ENCODE data around the gene EVI2B. TPM values are rescaled to one million over a fixed set of nuclear protein-coding genes. Genes with fewer than 3 reads are reported as not detected.

The EVI2B gene
- total and polyA plus RNA-seq, 2 of the 4 experiments (the other 2 are of a cell fraction) = under 0.01 to 0.17 TPM

GRCh38 chr17:31308372-31309334 is 5.2 kb downstream of the EVI2B start:
- Histone ChIP-seq H2AK9ac (replicated peaks; ENCODE audit: low read depth, low read length, poor library complexity) (no peak overlapping the region), H4K5ac (ENCODE audit: low read depth, low read length) (no peak overlapping the region), H3K4me3 (ENCODE audit: insufficient read depth, low read depth, low read length) (no peak overlapping the region), H4K20me1 (ENCODE audit: insufficient read depth, low read length) (no peaks in the 10 kb centered on the region), H3K79me1 (ENCODE audit: low read depth in 1 of 2, low read length in 2 of 2) (peaks cover 18 to 40% of the 10 kb centered on the region in 2 experiments; a peak in 3 of 4 replicates), H3K4me1 (ENCODE audit: control insufficient read depth, insufficient read depth, low read length) (no peaks in the 10 kb centered on the region), H2BK20ac (ENCODE audit: low read depth, low read length) (no peak overlapping the region), H3K9ac (ENCODE audit: low read depth, low read length) (no peak overlapping the region), H2BK120ac (ENCODE audit: low read depth, low read length) (no peak overlapping the region), H4K8ac (ENCODE audit: low read depth in 2 of 2, low read length in 2 of 2) (no peak overlapping the region), H2BK15ac (ENCODE audit: low read depth, low read length) (no peak overlapping the region), H3K36me3 (ENCODE audit: control insufficient read depth, insufficient read depth, low read length) (no peaks in the 10 kb centered on the region; the same call in 1 of the 2 replicates), H3K23ac (ENCODE audit: low read depth, low read length) (0 out of 2 replicates have a peak overlapping the region, but pooled peaks have one; percentile 46), H3K56ac (ENCODE audit: extremely low read depth, insufficient read depth, low read length) (no peak overlapping the region), H3K27me3 (ENCODE audit: control insufficient read depth, insufficient read depth, low read length) (no peaks in the 10 kb centered on the region), H2BK5ac (ENCODE audit: low read depth, low read length, poor library complexity, severe bottlenecking) (no peak overlapping the region), H2AK5ac (ENCODE audit: low read depth, low read length) (no peak overlapping the region), H3K18ac (ENCODE audit: low read depth, low read length) (no peak overlapping the region), H3K9me1 (ENCODE audit: insufficient read depth, low read length) (no peaks in the 10 kb centered on the region; the same call in none of the 2 replicates), H3K27ac (ENCODE audit: insufficient read depth, low read length) (no peak overlapping the region), H2AFZ (replicated peaks; ENCODE audit: low read length, poor library complexity) (no peak overlapping the region), H3K14ac (replicated peaks; ENCODE audit: low read depth, low read length) (no peak overlapping the region), H4K91ac (ENCODE audit: insufficient read depth, low read depth, low read length) (no peak overlapping the region), H3K9me3 (ENCODE audit: control insufficient read depth, insufficient read depth, low read length) (no peaks in the 10 kb centered on the region), H3K4me2 (ENCODE audit: low read depth, low read length) (no peak overlapping the region), H3K4ac (ENCODE audit: low read depth, low read length) (no peak overlapping the region)
- WGBS, 2 experiments (ENCODE audit: extremely low coverage in 2 of 2, insufficient read length in 1 of 2) = 88% methylated on average over 4 of the region's 5 CpGs; no CpG with 5 or more reads in 1 of the 2 experiments
- BruUV-seq (replicated peaks) = no TSS peak
- ChIA-PET POLR2A (ENCODE audit: unreplicated experiment) (no interaction called here), CTCF (no interaction called here)
- in situ Hi-C loops (cut with MboI; ENCODE audit: low sequenced_read_pairs) (no loop called here), intact Hi-C loops (cut with micrococcal nuclease) (no loop called here), dilution Hi-C loops (cut with HindIII; ENCODE audit: low sequenced_read_pairs, unreplicated experiment) (no loop called here)
- TF ChIP-seq NFE2L2 (IDR thresholded peaks at IDR 0.05; ENCODE audit: low read depth, low read length) (no peak), RCOR1 (IDR thresholded peaks at IDR 0.05; ENCODE audit: insufficient replicate concordance, low read length) (no peak), FOS (IDR thresholded peaks at IDR 0.05; ENCODE audit: low read depth, low read length) (no peak), SMC3 (IDR thresholded peaks at IDR 0.05; ENCODE audit: low read depth, low read length) (no peak), CTCF (conservative IDR thresholded peaks at IDR 0.05; ENCODE audit: low read depth, low read length) (no peak), ELK1 (IDR thresholded peaks at IDR 0.05; ENCODE audit: borderline replicate concordance, low read depth, low read length) (no peak), RAD21 (IDR thresholded peaks at IDR 0.05; ENCODE audit: low read length) (no peak)
- DNase-seq = no peak
- ATAC-seq (ENCODE audit: low read depth) = no peak
